ENCODE data around the gene MARCHF11. TPM values are rescaled to one million over a fixed set of nuclear protein-coding genes. Genes with fewer than 3 reads are reported as not detected.

Gene MARCHF11
- total RNA-seq, 1 experiment from 2014 or later = not detected

- CTCF ChIA-PET = no interaction called here
- intact Hi-C loops (cut with micrococcal nuclease; ENCODE audit: unreplicated experiment) = no loop called here
- TF ChIP-seq EZH2 (IDR thresholded peaks at IDR 0.05; ENCODE audit: borderline replicate concordance, low read depth, low read length, poor library complexity, severe bottlenecking) = no peak
- TF ChIP-seq, protein P1, sequence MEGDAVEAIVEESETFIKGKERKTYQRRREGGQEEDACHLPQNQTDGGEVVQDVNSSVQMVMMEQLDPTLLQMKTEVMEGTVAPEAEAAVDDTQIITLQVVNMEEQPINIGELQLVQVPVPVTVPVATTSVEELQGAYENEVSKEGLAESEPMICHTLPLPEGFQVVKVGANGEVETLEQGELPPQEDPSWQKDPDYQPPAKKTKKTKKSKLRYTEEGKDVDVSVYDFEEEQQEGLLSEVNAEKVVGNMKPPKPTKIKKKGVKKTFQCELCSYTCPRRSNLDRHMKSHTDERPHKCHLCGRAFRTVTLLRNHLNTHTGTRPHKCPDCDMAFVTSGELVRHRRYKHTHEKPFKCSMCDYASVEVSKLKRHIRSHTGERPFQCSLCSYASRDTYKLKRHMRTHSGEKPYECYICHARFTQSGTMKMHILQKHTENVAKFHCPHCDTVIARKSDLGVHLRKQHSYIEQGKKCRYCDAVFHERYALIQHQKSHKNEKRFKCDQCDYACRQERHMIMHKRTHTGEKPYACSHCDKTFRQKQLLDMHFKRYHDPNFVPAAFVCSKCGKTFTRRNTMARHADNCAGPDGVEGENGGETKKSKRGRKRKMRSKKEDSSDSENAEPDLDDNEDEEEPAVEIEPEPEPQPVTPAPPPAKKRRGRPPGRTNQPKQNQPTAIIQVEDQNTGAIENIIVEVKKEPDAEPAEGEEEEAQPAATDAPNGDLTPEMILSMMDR (conservative IDR thresholded peaks at IDR 0.05; ENCODE audit: low read depth, low read length) = no peak
- H3K27ac ChIP-seq (ENCODE audit: low read depth, low read length, poor library complexity, severe bottlenecking) = no peak overlapping the region
- H3K36me3 ChIP-seq (ENCODE audit: insufficient read depth, low read length, poor library complexity, severe bottlenecking) = no peaks in the 10 kb centered on the region
- no peak for DNase-seq (ENCODE audit: low spot score)
- no peaks in the 10 kb centered on the region for H3K9me3 ChIP-seq (ENCODE audit: low read depth, low read length, poor library complexity, severe bottlenecking)
- no peaks in the 10 kb centered on the region for H3K4me1 ChIP-seq (ENCODE audit: insufficient read depth, low read length, poor library complexity, severe bottlenecking)
- POLR2A ChIA-PET (ENCODE audit: low non-redundant PET) = no interaction called here
- no TSS peak for BruUV-seq (replicated peaks)
- H3K4me3 ChIP-seq (ENCODE audit: low read depth, low read length, poor library complexity, severe bottlenecking) = no peak overlapping the region
- H3K27me3 ChIP-seq (replicated peaks; ENCODE audit: insufficient read depth, low read depth, low read length, poor library complexity) = no peaks in the 10 kb centered on the region
These were observed 32.3 kb downstream of the MARCHF11 start for GRCh38 chr5:16147179-16147900.

- no peak overlapping the region for H3K27ac ChIP-seq (ENCODE audit: low read depth, low read length, poor library complexity, severe bottlenecking)
- intact Hi-C loops (cut with micrococcal nuclease; ENCODE audit: unreplicated experiment) = no loop called here
- no TSS peak for BruUV-seq (replicated peaks)
- no peak for DNase-seq (ENCODE audit: low spot score)
- POLR2A ChIA-PET (ENCODE audit: low non-redundant PET) = no interaction called here
- no peak overlapping the region for H3K4me3 ChIP-seq (ENCODE audit: low read depth, low read length, poor library complexity, severe bottlenecking)
- no peaks in the 10 kb centered on the region for H3K27me3 ChIP-seq (replicated peaks; ENCODE audit: insufficient read depth, low read depth, low read length, poor library complexity)
- H3K4me1 ChIP-seq (ENCODE audit: insufficient read depth, low read length, poor library complexity, severe bottlenecking) = no peaks in the 10 kb centered on the region
- no peaks in the 10 kb centered on the region for H3K36me3 ChIP-seq (ENCODE audit: insufficient read depth, low read length, poor library complexity, severe bottlenecking)
- TF ChIP-seq, protein P1 (conservative IDR thresholded peaks at IDR 0.05; ENCODE audit: low read depth, low read length) = no peak
- TF ChIP-seq EZH2 (IDR thresholded peaks at IDR 0.05; ENCODE audit: borderline replicate concordance, low read depth, low read length, poor library complexity, severe bottlenecking) = no peak
- CTCF ChIA-PET = no interaction called here
- no peaks in the 10 kb centered on the region for H3K9me3 ChIP-seq (ENCODE audit: low read depth, low read length, poor library complexity, severe bottlenecking)
These were observed 35.2 kb downstream of the MARCHF11 start for GRCh38 chr5:16144416-16144815.

GRCh38 chr5:16143361-16144049 lies 36.1 kb downstream of the MARCHF11 start:
- Histone ChIP-seq H3K4me1 (ENCODE audit: insufficient read depth, low read length, poor library complexity, severe bottlenecking) (no peaks in the 10 kb centered on the region), H3K36me3 (ENCODE audit: insufficient read depth, low read length, poor library complexity, severe bottlenecking) (no peaks in the 10 kb centered on the region), H3K9me3 (ENCODE audit: low read depth, low read length, poor library complexity, severe bottlenecking) (peaks cover 2% of the 10 kb centered on the region), H3K27me3 (replicated peaks; ENCODE audit: insufficient read depth, low read depth, low read length, poor library complexity) (no peaks in the 10 kb centered on the region), H3K4me3 (ENCODE audit: low read depth, low read length, poor library complexity, severe bottlenecking) (no peak overlapping the region), H3K27ac (ENCODE audit: low read depth, low read length, poor library complexity, severe bottlenecking) (no peak overlapping the region)
- intact Hi-C loops (cut with micrococcal nuclease; ENCODE audit: unreplicated experiment) = no loop called here
- no peak for DNase-seq (ENCODE audit: low spot score)
- ChIA-PET CTCF (no interaction called here), POLR2A (ENCODE audit: low non-redundant PET) (no interaction called here)
- TF ChIP-seq EZH2 (IDR thresholded peaks at IDR 0.05; ENCODE audit: borderline replicate concordance, low read depth, low read length, poor library complexity, severe bottlenecking) = no peak
- TF ChIP-seq, protein P1 (conservative IDR thresholded peaks at IDR 0.05; ENCODE audit: low read depth, low read length) = no peak
- BruUV-seq (replicated peaks) = no TSS peak
